WTC11 (cell line): ENCODE data around the gene MRAS. TPM values are rescaled to one million over a fixed set of nuclear protein-coding genes. Genes with fewer than 3 reads are reported as not detected.
A peak's percentile ranks its signal among the peaks of the same experiment; 100 is the strongest.

Experiments used
- ATAC-seq: fragments of 200-7000 bp; cut with Tn5 transposase; 2 replicates; pipeline ENCODE4 v1.10.0; 2021; ENCODE audit warnings: mild to moderate bottlenecking, moderate library complexity
- CTCF ChIA-PET: fragments of 300-600 bp; sonication (Branson Sonifier 250); formaldehyde crosslinking; loops from one replicate; lab custom pipeline; 2021; ENCODE audit warnings: antibody characterized with exemption; lab: Charles Lee
- POLR2A ChIA-PET: fragments of 350-600 bp; sonication (Branson Sonifier 250); formaldehyde crosslinking; loops from one replicate; lab custom pipeline; 2021; ENCODE audit warnings: antibody characterized with exemption; lab: Charles Lee
- DNase-seq: peaks from one replicate; pipeline ENCODE4 v3.0.0; 2021; ENCODE audit warnings: low spot score
- H3K27ac Mint-ChIP-seq: 2 replicates; pipeline ENCODE4 v1.8.0; 2021; ENCODE audit warnings: mixed read lengths
- H3K27me3 Mint-ChIP-seq: 2 replicates; pipeline ENCODE4 v1.8.0; 2021; ENCODE audit warnings: low read depth, mild to moderate bottlenecking, moderate library complexity, mixed read lengths
- H3K36me3 Mint-ChIP-seq: 2 replicates; pipeline ENCODE4 v1.8.0; 2021; ENCODE audit warnings: mixed read lengths
- H3K4me1 Mint-ChIP-seq: 2 replicates; pipeline ENCODE4 v1.8.0; 2022; ENCODE audit warnings: mixed read lengths
- H3K4me3 Mint-ChIP-seq: 2 replicates; pipeline ENCODE4 v1.8.0; 2021; ENCODE audit warnings: mild to moderate bottlenecking, moderate library complexity, mixed read lengths
- H3K9me3 Mint-ChIP-seq: 2 replicates; pipeline ENCODE4 v1.8.0; 2021; ENCODE audit warnings: mixed read lengths
- ATF6 ChIP-seq: sonication (generic); formaldehyde crosslinking; IDR thresholded peaks from 2 replicates; pipeline ENCODE4 v1.8.1; 2023; ENCODE audit warnings: mild to moderate bottlenecking, missing genetic modification reagents
- CBFB ChIP-seq: sonication (generic); formaldehyde crosslinking; IDR thresholded peaks from 2 replicates; pipeline ENCODE4 v1.8.1; 2022; ENCODE audit warnings: mild to moderate bottlenecking, low read depth, missing genetic modification reagents
- ELF4 ChIP-seq: sonication (generic); formaldehyde crosslinking; IDR thresholded peaks from 2 replicates; pipeline ENCODE4 v1.8.1; 2022; ENCODE audit warnings: low read depth, mild to moderate bottlenecking, moderate library complexity, missing genetic modification reagents
- FOXJ3 ChIP-seq: sonication (generic); formaldehyde crosslinking; IDR thresholded peaks from 2 replicates; pipeline ENCODE4 v1.9.0; 2021; ENCODE audit warnings: missing genetic modification reagents, mild to moderate bottlenecking, borderline replicate concordance
- GRHL2 ChIP-seq: fragments of 250-450 bp; sonication (Bioruptor Pico); IDR thresholded peaks from 2 replicates; pipeline ENCODE4 v1.8.0; 2022; ENCODE audit warnings: mild to moderate bottlenecking, moderate library complexity; ENCODE audit not compliant: insufficient replicate concordance, severe bottlenecking
- HMGA2 ChIP-seq: fragments of 250-450 bp; sonication (Bioruptor Pico); IDR thresholded peaks from 2 replicates; pipeline ENCODE4 v1.4.0; 2021; ENCODE audit warnings: mild to moderate bottlenecking, moderate library complexity
- IRF2 ChIP-seq: sonication (generic); formaldehyde crosslinking; IDR thresholded peaks from 2 replicates; pipeline ENCODE4 v1.8.0; 2022; ENCODE audit warnings: low read depth, missing genetic modification reagents, borderline replicate concordance
- PREB ChIP-seq: sonication (generic); formaldehyde crosslinking; IDR thresholded peaks from 2 replicates; pipeline ENCODE4 v1.8.1; 2022; ENCODE audit warnings: mild to moderate bottlenecking, missing genetic modification reagents, moderate library complexity, borderline replicate concordance
- RORB ChIP-seq: fragments of 250-450 bp; sonication (Bioruptor Pico); IDR thresholded peaks from 2 replicates; pipeline ENCODE4 v1.9.0; 2021; ENCODE audit warnings: mild to moderate bottlenecking
- SOX15 ChIP-seq: fragments of 250-450 bp; sonication (Bioruptor Pico); IDR thresholded peaks from 2 replicates; pipeline ENCODE4 v1.9.0; 2021; ENCODE audit warnings: mild to moderate bottlenecking
- SP1 ChIP-seq: sonication (generic); formaldehyde crosslinking; conservative IDR thresholded peaks from 2 replicates; pipeline ENCODE4 v1.8.1; 2022; ENCODE audit warnings: missing genetic modification reagents
- TP53 ChIP-seq: sonication (generic); formaldehyde crosslinking; IDR thresholded peaks from 2 replicates; pipeline ENCODE4 v1.8.1; 2023; ENCODE audit warnings: mild to moderate bottlenecking, missing genetic modification reagents
- ZBTB43 ChIP-seq: sonication (generic); formaldehyde crosslinking; IDR thresholded peaks from 2 replicates; pipeline ENCODE4 v1.8.1; 2023; ENCODE audit warnings: mild to moderate bottlenecking, missing genetic modification reagents
- ZNF138 ChIP-seq: sonication (generic); formaldehyde crosslinking; conservative IDR thresholded peaks from 2 replicates; pipeline ENCODE4 v1.8.1; 2022; ENCODE audit warnings: mild to moderate bottlenecking, moderate library complexity, missing genetic modification reagents
- ZNF263 ChIP-seq: sonication (generic); formaldehyde crosslinking; IDR thresholded peaks from 2 replicates; pipeline ENCODE4 v1.8.1; 2022; ENCODE audit warnings: low read depth, mild to moderate bottlenecking, moderate library complexity, missing genetic modification reagents
- ZNF671 ChIP-seq: fragments of 250-450 bp; sonication (Bioruptor Pico); IDR thresholded peaks from 2 replicates; pipeline ENCODE4 v1.8.0; 2021; ENCODE audit warnings: mild to moderate bottlenecking
- ZSCAN18 ChIP-seq: fragments of 250-450 bp; sonication (Bioruptor Pico); IDR thresholded peaks from 2 replicates; pipeline ENCODE4 v2.1.2; 2022; ENCODE audit warnings: mild to moderate bottlenecking, moderate library complexity
- total RNA-seq: library from RNA; stranded (reverse); gene quantifications from 3 replicates; pipeline ENCODE4 v1.2.3, GENCODE V29; 2021
- TF ChIP-seq, protein P1 (sequence below): fragments of 250-450 bp; sonication (Bioruptor Pico); IDR thresholded peaks from 2 replicates; pipeline ENCODE4 v1.8.0; 2021; ENCODE audit warnings: mild to moderate bottlenecking
- TF ChIP-seq, protein P2 (sequence below): sonication (generic); formaldehyde crosslinking; conservative IDR thresholded peaks from 2 replicates; pipeline ENCODE4 v1.8.1; 2022; ENCODE audit warnings: mild to moderate bottlenecking, missing genetic modification reagents
- TF ChIP-seq, protein P3 (sequence below): sonication (generic); formaldehyde crosslinking; conservative IDR thresholded peaks from 2 replicates; pipeline ENCODE4 v1.8.1; 2023; ENCODE audit warnings: mild to moderate bottlenecking, low read depth, missing genetic modification reagents, moderate library complexity

The MRAS gene
- total RNA-seq, 1 experiment from 2014 or later = 14.8 TPM

GRCh38 chr3:138381950-138382715 is 33.8 kb downstream of the MRAS start (continued):
- no peak for TF ChIP-seq ATF6 (CRISPR knock-in tag)
- TF ChIP-seq, protein P1, sequence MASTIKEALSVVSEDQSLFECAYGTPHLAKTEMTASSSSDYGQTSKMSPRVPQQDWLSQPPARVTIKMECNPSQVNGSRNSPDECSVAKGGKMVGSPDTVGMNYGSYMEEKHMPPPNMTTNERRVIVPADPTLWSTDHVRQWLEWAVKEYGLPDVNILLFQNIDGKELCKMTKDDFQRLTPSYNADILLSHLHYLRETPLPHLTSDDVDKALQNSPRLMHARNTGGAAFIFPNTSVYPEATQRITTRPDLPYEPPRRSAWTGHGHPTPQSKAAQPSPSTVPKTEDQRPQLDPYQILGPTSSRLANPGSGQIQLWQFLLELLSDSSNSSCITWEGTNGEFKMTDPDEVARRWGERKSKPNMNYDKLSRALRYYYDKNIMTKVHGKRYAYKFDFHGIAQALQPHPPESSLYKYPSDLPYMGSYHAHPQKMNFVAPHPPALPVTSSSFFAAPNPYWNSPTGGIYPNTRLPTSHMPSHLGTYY (CRISPR knock-in tag) = no peak
- TF ChIP-seq, protein P2, sequence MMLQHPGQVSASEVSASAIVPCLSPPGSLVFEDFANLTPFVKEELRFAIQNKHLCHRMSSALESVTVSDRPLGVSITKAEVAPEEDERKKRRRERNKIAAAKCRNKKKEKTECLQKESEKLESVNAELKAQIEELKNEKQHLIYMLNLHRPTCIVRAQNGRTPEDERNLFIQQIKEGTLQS = no peak
- no peak for TF ChIP-seq CBFB (CRISPR knock-in tag)
- no peak for TF ChIP-seq ELF4 (CRISPR knock-in tag)
- TF ChIP-seq ZBTB43 (CRISPR knock-in tag) = no peak
- no peak for TF ChIP-seq TP53 (CRISPR knock-in tag)

- Mint-ChIP-seq H3K27ac (peak overlapping the region; percentile 5; the same call in 1 of the 2 replicates), H3K27me3 (no peaks in the 10 kb centered on the region; the same call in 1 of the 2 replicates), H3K4me1 (peaks cover 6% of the 10 kb centered on the region), H3K4me3 (no peak overlapping the region), H3K36me3 (no peaks in the 10 kb centered on the region), H3K9me3 (no peaks in the 10 kb centered on the region)
- no peak for DNase-seq
- no peak for ATAC-seq
- ChIA-PET CTCF (interaction anchor here (1.0 to 1.5 kb wide), 2 partner anchors 13 to 36 kb away, joined by 4 to 5 read pairs; no protein-coding TSS in a partner anchor), POLR2A (no interaction called here)
- TF ChIP-seq ZNF138 = no peak
- no peak for TF ChIP-seq ZSCAN18 (CRISPR knock-in tag)
- TF ChIP-seq PREB (CRISPR knock-in tag) = no peak
- TF ChIP-seq SP1 (CRISPR knock-in tag) = no peak
- TF ChIP-seq FOXJ3 (CRISPR knock-in tag) = no peak
- no peak for TF ChIP-seq ZNF671
- TF ChIP-seq RORB (CRISPR knock-in tag) = no peak
- no peak for TF ChIP-seq ZNF263
- TF ChIP-seq, protein P3, sequence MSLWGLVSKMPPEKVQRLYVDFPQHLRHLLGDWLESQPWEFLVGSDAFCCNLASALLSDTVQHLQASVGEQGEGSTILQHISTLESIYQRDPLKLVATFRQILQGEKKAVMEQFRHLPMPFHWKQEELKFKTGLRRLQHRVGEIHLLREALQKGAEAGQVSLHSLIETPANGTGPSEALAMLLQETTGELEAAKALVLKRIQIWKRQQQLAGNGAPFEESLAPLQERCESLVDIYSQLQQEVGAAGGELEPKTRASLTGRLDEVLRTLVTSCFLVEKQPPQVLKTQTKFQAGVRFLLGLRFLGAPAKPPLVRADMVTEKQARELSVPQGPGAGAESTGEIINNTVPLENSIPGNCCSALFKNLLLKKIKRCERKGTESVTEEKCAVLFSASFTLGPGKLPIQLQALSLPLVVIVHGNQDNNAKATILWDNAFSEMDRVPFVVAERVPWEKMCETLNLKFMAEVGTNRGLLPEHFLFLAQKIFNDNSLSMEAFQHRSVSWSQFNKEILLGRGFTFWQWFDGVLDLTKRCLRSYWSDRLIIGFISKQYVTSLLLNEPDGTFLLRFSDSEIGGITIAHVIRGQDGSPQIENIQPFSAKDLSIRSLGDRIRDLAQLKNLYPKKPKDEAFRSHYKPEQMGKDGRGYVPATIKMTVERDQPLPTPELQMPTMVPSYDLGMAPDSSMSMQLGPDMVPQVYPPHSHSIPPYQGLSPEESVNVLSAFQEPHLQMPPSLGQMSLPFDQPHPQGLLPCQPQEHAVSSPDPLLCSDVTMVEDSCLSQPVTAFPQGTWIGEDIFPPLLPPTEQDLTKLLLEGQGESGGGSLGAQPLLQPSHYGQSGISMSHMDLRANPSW = no peak
- TF ChIP-seq ATF6 (CRISPR knock-in tag) = no peak
- TF ChIP-seq GRHL2 (CRISPR knock-in tag) = no peak
- TF ChIP-seq HMGA2 (CRISPR knock-in tag) = no peak
- TF ChIP-seq SOX15 (CRISPR knock-in tag) = no peak
- TF ChIP-seq IRF2 (CRISPR knock-in tag) = no peak
These were observed 35.5 kb downstream of the MRAS start for GRCh38 chr3:138383715-138384465.
